Prostate gland (tissue), 2 donors: Measurements from ENCODE around the gene PDE6G.

Experiments used
- POLR2AphosphoS5 ChIP-seq: sonication (generic); formaldehyde crosslinking; IDR thresholded peaks from one replicate; pipeline ENCODE4 v1.6.1; 2017; ENCODE audit warnings: antibody characterized with exemption
- TF ChIP-seq, protein P1 (sequence below), 4 experiments: fragments of 200-600 bp in 2 of 4; fragments of 450-650 bp in 2 of 4; sonication (generic) in 2 of 4; IDR thresholded peaks; 1 replicate in 3 of 4; 2 replicates in 1 of 4; pipeline ENCODE4 v1.5.1; 2016 to 2019; ENCODE audit warnings: antibody characterized with exemption in 4 of 4, mild to moderate bottlenecking in 2 of 4, moderate library complexity in 2 of 4

DNA sequence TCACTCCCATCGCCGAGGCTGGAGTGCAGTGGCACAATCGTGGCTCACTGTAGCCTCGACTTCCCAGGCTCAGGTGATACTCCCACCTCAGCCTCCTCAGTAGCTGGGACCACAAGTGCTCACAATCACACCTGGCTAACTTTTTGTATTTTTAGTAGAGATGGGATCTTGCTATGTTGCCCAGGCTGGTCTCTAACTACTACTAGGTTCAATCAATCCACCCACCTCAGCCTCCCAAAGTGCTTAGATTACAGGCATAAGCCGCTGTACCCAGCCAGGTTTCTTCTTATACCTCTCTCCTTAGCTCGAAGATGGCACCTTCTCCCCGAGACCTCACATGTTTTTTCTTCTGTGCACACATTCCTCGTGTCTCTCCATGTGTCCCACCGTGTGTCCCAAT lies 16.3 kb downstream of the PDE6G start:
- TF ChIP-seq, protein P1, sequence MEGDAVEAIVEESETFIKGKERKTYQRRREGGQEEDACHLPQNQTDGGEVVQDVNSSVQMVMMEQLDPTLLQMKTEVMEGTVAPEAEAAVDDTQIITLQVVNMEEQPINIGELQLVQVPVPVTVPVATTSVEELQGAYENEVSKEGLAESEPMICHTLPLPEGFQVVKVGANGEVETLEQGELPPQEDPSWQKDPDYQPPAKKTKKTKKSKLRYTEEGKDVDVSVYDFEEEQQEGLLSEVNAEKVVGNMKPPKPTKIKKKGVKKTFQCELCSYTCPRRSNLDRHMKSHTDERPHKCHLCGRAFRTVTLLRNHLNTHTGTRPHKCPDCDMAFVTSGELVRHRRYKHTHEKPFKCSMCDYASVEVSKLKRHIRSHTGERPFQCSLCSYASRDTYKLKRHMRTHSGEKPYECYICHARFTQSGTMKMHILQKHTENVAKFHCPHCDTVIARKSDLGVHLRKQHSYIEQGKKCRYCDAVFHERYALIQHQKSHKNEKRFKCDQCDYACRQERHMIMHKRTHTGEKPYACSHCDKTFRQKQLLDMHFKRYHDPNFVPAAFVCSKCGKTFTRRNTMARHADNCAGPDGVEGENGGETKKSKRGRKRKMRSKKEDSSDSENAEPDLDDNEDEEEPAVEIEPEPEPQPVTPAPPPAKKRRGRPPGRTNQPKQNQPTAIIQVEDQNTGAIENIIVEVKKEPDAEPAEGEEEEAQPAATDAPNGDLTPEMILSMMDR (IDR thresholded peaks at IDR 0.05): no peak
- TF ChIP-seq POLR2AphosphoS5: no peak
